NK-92 treated with Interleukin-12 subunit alpha and Interleukin-12 subunit beta, amount 100 ng/mL, for 24 hours (cell line): Measurements from ENCODE around the gene PSMD14.
A peak's percentile ranks its signal among the peaks of the same experiment; 100 is the strongest.
"Not testable (repeated sequence)": the region's sequence is repeated elsewhere in the genome, so short reads cannot be mapped to it uniquely, and the experiment has no call there.

Source experiments
- DNase-seq: peaks from one replicate; lab custom pipeline; 2025; lab: John Stamatoyannopoulos, UW

PSMD14 gene

GRCh38 chr2:161308178-161308955 is at the start of gene PSMD14:
PSMD14 (plus strand) TSS chr2:161308425; CDS start chr2:161318826, 10,401 bp downstream.
- peak; percentile 94 for DNase-seq

- no peak for DNase-seq
These were observed 42.4 kb upstream of the PSMD14 start for GRCh38 chr2:161265874-161266273.

GRCh38 chr2:161269111-161269510 is 39.1 kb upstream of the PSMD14 start:
- DNase-seq, result no peak

- DNase-seq, result no peak
These were observed 35.0 kb upstream of the PSMD14 start for GRCh38 chr2:161273038-161273760.

GRCh38 chr2:161278564-161279229 is 29.5 kb upstream of the PSMD14 start:
- DNase-seq, result not testable (repeated sequence)

- not testable (repeated sequence) for DNase-seq
These were observed 28.9 kb upstream of the PSMD14 start for GRCh38 chr2:161279230-161279815.

- DNase-seq, result not testable (repeated sequence)
These were observed 27.3 kb upstream of the PSMD14 start for GRCh38 chr2:161280906-161281323.

- not testable (repeated sequence) for DNase-seq
These were observed 26.5 kb upstream of the PSMD14 start for GRCh38 chr2:161281615-161282310.

GRCh38 chr2:161282311-161282644 is 25.9 kb upstream of the PSMD14 start:
- not testable (repeated sequence) for DNase-seq

GRCh38 chr2:161283926-161284325 is 24.3 kb upstream of the PSMD14 start:
- DNase-seq, result no peak

- DNase-seq, result no peak
These were observed 4.6 kb upstream of the PSMD14 start for GRCh38 chr2:161303535-161304050.

GRCh38 chr2:161306919-161307318 is 1.3 kb upstream of the PSMD14 start:
- no peak for DNase-seq

GRCh38 chr2:161307676-161308075 is 549 bp upstream of the PSMD14 start:
- no peak for DNase-seq

GRCh38 chr2:161312996-161313395 is 4.8 kb downstream of the PSMD14 start:
- DNase-seq, result no peak

GRCh38 chr2:161315380-161315779 is 7.2 kb downstream of the PSMD14 start:
- no peak for DNase-seq

GRCh38 chr2:161316701-161317100 is 8.5 kb downstream of the PSMD14 start:
- DNase-seq, result no peak

GRCh38 chr2:161321944-161322648 is 13.9 kb downstream of the PSMD14 start:
- DNase-seq, result no peak

GRCh38 chr2:161324876-161325275 is 16.7 kb downstream of the PSMD14 start:
- DNase-seq, result no peak

GRCh38 chr2:161327582-161327981 is 19.4 kb downstream of the PSMD14 start:
- no peak for DNase-seq

GRCh38 chr2:161332371-161332967 is 24.2 kb downstream of the PSMD14 start:
- DNase-seq, result no peak

- DNase-seq, result no peak
These were observed 27.4 kb downstream of the PSMD14 start for GRCh38 chr2:161335626-161336025.
